ENCODE data around the gene RNASEL.
A peak's percentile ranks its signal among the peaks of the same experiment; 100 is the strongest.
"Not testable (repeated sequence)": the region's sequence is repeated elsewhere in the genome, so short reads cannot be mapped to it uniquely, and the experiment has no call there.

Gene RNASEL

DNA sequence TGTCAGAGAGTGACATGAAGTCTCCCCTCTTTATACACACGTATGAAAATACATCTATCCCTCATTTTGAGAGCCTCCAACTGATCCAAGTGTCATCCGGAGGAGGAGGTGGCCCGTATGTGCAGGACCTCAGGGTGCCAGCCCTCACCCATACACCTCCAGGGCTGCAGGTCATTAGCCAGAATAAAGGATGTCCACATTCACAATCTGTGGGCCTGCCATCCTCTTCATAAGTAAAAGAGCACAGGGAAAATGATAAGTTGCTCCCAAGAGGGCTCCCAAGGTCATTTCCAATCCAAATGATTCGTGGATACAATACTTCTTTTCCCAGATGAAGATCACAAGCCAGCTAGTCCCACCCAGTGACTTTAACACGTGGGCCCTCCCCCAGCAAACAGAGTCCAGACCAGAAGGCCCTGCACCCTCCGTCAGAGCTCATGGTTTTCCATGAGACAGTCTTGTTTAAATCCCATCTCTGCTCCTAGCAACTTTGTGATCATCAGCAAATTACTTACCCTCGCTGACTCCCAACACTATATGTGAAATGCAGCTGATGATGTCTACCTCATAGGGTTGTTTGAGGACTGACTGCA lies 28.6 kb downstream of the RNASEL start:
- no peak for DNase-seq

DNA sequence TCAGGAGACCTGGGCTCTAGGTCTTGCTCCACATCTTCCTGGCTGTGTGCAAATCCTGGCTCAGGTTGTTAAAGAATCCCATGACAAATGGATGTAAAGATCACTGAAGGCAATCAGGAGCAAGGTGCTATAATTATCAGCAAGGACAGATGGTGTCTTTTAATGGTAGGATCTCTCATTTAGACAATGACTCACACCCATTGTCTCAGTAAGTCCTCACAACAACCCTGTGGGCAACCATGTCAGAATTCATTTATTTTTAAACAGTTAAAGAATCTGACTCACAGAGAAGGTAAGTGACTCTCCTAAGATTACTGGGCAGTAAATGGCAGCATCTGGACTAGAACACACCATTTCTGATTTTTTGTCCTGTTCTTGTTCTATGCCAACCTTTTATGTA lies 32.8 kb downstream of the RNASEL start:
- DNase-seq = no peak

DNA sequence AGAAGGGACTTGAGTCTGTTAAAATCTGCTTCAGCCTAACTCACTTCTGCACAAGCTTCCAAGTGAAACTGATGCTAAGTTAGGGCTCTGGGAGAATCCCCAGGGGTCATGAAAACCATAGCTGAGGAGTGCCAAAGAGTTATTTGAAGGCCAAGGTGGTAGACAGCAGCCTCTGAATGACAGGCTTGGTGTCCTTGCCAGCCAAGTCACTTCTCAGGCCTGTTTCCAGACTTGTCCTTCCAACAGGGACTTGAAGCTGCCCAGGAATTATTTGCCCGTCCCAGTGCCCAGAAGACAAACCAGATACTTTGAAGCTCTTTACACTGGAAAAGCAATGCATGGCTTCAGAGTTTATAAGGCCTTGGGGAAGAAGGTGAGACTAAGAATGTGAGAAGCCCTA lies 33.6 kb downstream of the RNASEL start:
- no peak for DNase-seq

DNA sequence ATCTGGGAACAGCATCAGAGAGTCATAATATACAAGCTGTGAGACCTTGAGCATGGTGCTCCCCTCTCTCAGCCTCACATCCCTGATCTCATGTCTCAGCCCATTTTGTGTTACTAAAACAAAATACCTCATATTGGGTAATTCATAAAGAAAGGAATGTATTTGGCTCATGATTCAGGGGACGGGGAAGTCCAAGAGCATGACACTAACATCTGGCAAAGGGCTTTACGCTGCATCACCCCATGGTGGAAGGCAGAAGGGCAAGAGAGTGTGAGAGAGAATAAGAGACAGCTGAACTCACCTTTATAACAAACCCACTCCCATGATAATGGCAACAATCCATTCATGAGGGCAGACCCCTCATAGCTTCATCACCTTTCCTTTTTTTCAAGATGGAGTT lies 36.5 kb downstream of the RNASEL start:
- no peak for DNase-seq

DNA sequence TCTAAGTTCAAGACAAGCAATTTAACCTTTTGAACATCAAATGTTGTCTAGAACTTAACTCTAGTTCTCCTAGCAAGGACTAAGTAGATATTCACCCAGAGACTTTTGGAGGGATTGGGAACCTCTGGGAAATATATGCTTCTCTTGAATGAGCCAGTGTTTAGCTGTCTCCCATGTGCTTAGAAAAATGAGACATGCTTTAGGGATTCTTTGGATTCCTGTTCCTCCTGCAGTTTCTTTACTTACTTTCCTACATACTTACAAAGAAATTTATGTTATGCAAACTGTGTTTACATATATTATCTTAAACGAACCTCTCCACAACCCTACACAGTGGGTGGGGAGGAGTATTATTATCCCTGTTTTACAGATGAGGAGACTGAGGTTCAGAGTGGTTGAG lies 39.2 kb downstream of the RNASEL start:
- DNase-seq = no peak

DNA sequence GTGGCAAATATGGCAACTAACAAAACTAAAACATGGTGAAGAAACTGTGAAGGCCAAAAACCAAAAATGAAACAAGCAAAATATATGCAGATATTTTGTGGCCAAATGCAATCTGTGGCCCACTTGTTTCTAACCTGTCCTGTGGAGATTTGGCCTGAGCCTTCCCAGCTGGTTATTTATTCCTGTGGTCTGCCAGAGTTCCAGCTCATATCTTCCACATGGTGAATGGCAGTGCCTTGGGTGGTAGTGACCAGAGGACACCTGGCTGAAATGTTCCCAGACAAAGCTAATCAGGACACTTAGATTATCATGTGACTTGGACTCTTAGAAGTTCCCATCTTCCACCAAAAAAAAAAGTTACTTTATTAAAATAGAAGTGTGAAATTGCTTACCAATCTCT lies 39.7 kb downstream of the RNASEL start:
- DNase-seq = no peak

DNA sequence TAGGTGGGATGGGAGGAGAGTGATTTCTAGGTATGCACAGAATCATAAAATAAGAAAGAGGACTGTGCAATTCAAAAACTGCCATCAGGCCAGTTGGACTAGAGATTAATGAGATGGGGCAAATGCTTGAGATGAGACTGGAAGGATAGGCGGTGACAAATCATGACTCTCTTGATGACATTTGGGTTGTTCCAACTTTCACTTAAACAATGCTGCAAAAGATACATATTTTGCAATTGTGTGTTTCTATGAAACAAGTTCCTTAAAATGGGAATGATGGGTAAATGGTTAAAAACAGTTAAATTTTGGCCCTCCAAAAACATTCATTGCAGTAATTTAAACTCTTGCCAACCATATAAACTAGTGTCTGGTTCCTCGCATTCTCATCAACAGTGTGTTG lies 55.2 kb downstream of the RNASEL start:
- peak; percentile 12 to 43 for DNase-seq

DNA sequence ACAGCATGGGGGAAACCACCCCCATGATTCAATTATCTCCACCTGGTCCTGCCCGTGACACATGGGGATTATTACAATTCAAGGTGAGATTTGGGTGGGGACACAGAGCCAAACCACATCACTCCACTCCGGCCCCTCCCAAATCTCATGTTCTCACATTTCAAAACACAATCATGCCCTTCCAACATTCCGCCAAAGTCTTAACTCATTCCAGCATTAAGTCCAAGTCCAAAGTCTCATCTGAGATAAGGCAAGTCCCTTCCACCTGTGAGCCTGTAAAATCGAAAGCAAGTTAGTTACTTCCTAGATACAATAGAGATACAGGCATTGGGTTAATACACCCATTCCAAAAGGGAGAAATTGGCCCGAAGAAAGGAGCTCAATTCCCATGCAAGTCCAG lies 60.9 kb downstream of the RNASEL start:
- not testable (repeated sequence) for DNase-seq

DNA sequence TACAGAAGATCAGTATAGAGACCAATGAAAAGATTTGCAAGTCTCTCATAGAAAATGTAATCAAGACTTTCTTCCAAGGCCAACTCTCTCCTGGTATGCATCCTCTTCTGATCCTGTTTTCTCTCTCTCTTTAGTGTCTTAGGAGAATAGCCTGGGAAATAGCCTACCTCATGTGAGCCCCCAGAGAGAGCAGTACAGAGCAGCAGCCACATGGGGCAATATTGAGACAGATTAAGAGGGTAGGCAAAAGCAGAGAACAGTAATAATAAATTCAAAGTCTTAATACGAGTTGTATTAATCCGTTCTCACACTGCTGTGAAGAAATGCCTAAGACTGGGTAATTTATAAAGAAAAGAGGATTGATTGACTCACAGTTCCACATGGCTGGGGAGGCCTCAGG lies 61.4 kb downstream of the RNASEL start:
- no peak for DNase-seq

DNA sequence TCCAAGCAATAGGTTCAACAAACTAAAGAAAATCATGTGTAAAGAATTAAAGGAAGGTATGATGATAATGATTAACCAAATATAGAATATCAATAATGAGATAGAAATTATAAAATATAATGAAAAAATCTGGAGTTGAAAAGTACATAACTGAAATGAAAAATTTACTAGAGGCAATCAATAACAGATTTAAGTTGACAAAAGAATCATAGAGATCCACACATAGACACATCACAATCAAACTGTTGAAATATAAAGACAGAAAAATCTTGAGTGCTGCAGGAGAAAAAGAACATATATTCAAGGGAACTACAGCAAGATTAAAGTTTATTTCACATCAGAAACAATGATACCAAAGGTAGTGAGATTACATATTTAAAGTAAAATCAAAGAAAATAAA lies 63.7 kb downstream of the RNASEL start:
- no peak for DNase-seq
